Activated naive CD8-positive, alpha-beta T cell treated with anti-CD3 and anti-CD28 coated beads, Interleukin-2, amount 50 U/mL, for 24 hours (primary cell): Measurements from ENCODE around the gene ANKUB1.

Experiments
- ATAC-seq: fragments of 150-1000 bp; cut with Tn5 transposase; one replicate; pipeline ENCODE4 v1.10.0; 2021
- DNase-seq: peaks from one replicate; pipeline ENCODE4 v3.0.0; 2021
- H3K27ac Mint-ChIP-seq: one replicate; pipeline ENCODE4 v1.8.0; 2021; ENCODE audit warnings: mild to moderate bottlenecking, mixed read lengths
- H3K27me3 Mint-ChIP-seq: one replicate; pipeline ENCODE4 v1.8.0; 2021; ENCODE audit warnings: mixed read lengths
- H3K36me3 Mint-ChIP-seq: one replicate; pipeline ENCODE4 v1.8.0; 2021; ENCODE audit warnings: low read depth, mixed read lengths
- H3K4me1 Mint-ChIP-seq: one replicate; pipeline ENCODE4 v1.8.0; 2021; ENCODE audit warnings: mixed read lengths
- H3K4me3 Mint-ChIP-seq: one replicate; pipeline ENCODE4 v1.8.0; 2021; ENCODE audit warnings: mild to moderate bottlenecking, moderate library complexity, mixed read lengths
- H3K9me3 Mint-ChIP-seq: one replicate; pipeline ENCODE4 v1.8.0; 2021; ENCODE audit warnings: mixed read lengths

Gene ANKUB1

GRCh38 chr3:149720918-149721317 is 71.4 kb downstream of the ANKUB1 start:
- no peaks in the 10 kb centered on the region for H3K4me1 Mint-ChIP-seq
- peaks cover 11% of the 10 kb centered on the region for H3K9me3 Mint-ChIP-seq
- H3K27ac Mint-ChIP-seq = no peak overlapping the region
- no peak overlapping the region for H3K4me3 Mint-ChIP-seq
- H3K27me3 Mint-ChIP-seq = no peaks in the 10 kb centered on the region
- H3K36me3 Mint-ChIP-seq = peaks cover 4% of the 10 kb centered on the region
- ATAC-seq (no peak), DNase-seq (no peak)

DNA sequence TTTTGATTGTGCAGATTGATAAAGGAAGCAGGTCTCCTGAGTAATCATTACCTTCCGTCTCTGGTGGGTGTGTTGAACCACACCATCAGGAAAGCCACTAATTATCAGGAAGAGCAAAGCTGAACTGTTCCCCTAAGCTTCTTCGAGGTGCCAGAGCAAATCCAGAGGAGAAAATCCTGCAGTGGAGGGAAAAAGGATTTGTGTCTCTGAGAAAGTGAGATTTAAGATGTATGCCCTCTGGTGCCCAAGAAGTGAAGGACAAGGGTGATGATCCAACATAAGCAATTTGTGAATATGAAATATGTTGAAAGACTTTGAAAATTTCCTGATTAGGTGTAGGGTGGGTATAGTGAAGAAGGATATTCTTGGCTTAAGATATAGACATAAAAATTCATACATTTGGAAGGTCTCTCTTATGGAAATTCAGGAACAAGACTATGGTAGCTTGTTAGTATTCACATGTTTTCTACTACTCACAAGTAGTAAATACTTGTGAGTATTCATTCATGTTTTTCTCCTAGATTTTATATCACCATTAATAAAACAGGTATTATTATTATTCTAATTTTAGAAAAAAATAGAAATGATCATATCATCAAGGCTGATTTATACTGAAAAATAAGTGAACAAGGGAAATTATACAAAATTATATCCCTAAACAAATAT is 74.8 kb downstream of the ANKUB1 start:
- H3K27ac Mint-ChIP-seq = no peak overlapping the region
- ATAC-seq (no peak), DNase-seq (peak; percentile 9)
- no peaks in the 10 kb centered on the region for H3K4me1 Mint-ChIP-seq
- H3K36me3 Mint-ChIP-seq = peaks cover 1% of the 10 kb centered on the region
- peaks cover 11% of the 10 kb centered on the region for H3K9me3 Mint-ChIP-seq
- H3K27me3 Mint-ChIP-seq = no peaks in the 10 kb centered on the region
- no peak overlapping the region for H3K4me3 Mint-ChIP-seq

GRCh38 chr3:149716984-149717383 is 75.4 kb downstream of the ANKUB1 start:
- no peak overlapping the region for H3K27ac Mint-ChIP-seq
- H3K9me3 Mint-ChIP-seq = peaks cover 11% of the 10 kb centered on the region
- DNase-seq (no peak), ATAC-seq (no peak)
- no peaks in the 10 kb centered on the region for H3K27me3 Mint-ChIP-seq
- H3K4me3 Mint-ChIP-seq = no peak overlapping the region
- peaks cover 1% of the 10 kb centered on the region for H3K36me3 Mint-ChIP-seq
- H3K4me1 Mint-ChIP-seq = no peaks in the 10 kb centered on the region

DNA sequence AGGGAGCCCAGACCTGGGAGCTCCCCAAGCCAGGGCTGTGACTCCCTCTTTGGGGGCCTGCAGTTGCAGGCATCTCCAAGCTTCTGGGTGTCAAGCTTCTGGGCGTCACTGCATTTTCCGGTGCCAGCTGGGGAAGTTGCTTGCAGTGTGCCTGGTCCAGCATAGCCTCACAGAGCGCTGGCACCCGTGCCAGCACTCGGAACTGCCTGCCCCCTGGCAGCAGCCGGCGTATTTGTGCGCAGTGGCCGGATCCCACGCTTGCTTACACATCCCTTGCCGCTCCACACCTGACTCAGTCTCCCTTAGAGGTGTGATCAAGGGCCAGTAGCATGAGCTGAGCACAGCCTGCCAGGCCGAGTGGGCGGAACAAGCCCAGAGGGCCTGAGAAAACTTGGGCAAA is 77.1 kb downstream of the ANKUB1 start:
- Mint-ChIP-seq H3K4me3 (no peak overlapping the region), H3K4me1 (no peaks in the 10 kb centered on the region), H3K27ac (no peak overlapping the region), H3K9me3 (no peaks in the 10 kb centered on the region), H3K36me3 (no peaks in the 10 kb centered on the region), H3K27me3 (no peaks in the 10 kb centered on the region)
- ATAC-seq (no peak), DNase-seq (no peak)

GRCh38 chr3:149713730-149714654 is 78.4 kb downstream of the ANKUB1 start:
- no peaks in the 10 kb centered on the region for H3K9me3 Mint-ChIP-seq

More at GRCh38 chr3:149713730-149714654, 78.4 kb downstream of the ANKUB1 start:
- no peaks in the 10 kb centered on the region for H3K36me3 Mint-ChIP-seq
- H3K27me3 Mint-ChIP-seq = no peaks in the 10 kb centered on the region
- ATAC-seq = no peak
- no peak overlapping the region for H3K4me3 Mint-ChIP-seq
- DNase-seq = no peak
- H3K4me1 Mint-ChIP-seq = no peaks in the 10 kb centered on the region
- no peak overlapping the region for H3K27ac Mint-ChIP-seq
